Measurements from ENCODE around the gene KLHL22.

DNA sequence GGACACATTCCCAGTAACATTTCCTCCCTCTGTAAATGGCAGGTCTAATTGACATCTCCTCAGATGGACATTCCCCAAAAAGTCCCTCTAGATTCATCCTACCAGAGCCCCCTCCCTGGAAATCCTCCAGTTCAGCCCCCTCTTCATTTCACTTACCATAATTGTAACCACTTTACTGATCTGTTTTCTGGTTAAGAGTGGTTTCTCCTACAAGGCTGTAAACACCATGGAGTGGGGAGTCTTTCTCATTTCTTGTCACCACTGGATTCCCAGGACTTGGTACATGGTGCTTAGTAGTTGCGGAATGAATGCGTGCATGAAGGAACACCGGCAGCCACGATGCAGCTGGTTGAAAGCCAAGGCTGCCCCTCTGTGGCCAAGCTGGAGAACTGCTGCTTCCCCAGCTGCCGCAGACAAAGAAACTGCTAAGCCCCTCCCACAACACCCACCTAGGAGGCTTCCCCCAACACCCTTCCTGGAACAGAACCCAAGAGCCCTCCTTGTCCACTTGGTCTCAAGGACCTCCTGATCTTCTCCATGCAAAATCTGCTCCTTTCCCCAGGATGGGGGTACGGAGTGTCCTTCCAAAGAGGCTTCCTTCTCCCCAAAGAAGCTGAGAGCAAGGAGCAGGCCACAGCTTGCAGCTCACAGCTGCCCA is 39.4 kb downstream of the KLHL22 start:
- TF ChIP-seq, protein P1, sequence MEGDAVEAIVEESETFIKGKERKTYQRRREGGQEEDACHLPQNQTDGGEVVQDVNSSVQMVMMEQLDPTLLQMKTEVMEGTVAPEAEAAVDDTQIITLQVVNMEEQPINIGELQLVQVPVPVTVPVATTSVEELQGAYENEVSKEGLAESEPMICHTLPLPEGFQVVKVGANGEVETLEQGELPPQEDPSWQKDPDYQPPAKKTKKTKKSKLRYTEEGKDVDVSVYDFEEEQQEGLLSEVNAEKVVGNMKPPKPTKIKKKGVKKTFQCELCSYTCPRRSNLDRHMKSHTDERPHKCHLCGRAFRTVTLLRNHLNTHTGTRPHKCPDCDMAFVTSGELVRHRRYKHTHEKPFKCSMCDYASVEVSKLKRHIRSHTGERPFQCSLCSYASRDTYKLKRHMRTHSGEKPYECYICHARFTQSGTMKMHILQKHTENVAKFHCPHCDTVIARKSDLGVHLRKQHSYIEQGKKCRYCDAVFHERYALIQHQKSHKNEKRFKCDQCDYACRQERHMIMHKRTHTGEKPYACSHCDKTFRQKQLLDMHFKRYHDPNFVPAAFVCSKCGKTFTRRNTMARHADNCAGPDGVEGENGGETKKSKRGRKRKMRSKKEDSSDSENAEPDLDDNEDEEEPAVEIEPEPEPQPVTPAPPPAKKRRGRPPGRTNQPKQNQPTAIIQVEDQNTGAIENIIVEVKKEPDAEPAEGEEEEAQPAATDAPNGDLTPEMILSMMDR (IDR thresholded peaks at IDR 0.05) = peak; percentile 80 to 93 (median 84)
- TF ChIP-seq POLR2A (IDR thresholded peaks at IDR 0.05) = no peak
